HG03280 (cell line): ENCODE results near the gene ABCA6.
"Not testable (repeated sequence)": the region's sequence is repeated elsewhere in the genome, so short reads cannot be mapped to it uniquely, and the experiment has no call there.

Source experiments
- ATAC-seq: cut with Tn5 transposase; IDR thresholded peaks from one replicate; pipeline ENCODE4 v1.9.1; 2021; ENCODE audit warnings: mild to moderate bottlenecking, moderate library complexity; ENCODE audit not compliant: unreplicated experiment

Gene ABCA6, protein sequence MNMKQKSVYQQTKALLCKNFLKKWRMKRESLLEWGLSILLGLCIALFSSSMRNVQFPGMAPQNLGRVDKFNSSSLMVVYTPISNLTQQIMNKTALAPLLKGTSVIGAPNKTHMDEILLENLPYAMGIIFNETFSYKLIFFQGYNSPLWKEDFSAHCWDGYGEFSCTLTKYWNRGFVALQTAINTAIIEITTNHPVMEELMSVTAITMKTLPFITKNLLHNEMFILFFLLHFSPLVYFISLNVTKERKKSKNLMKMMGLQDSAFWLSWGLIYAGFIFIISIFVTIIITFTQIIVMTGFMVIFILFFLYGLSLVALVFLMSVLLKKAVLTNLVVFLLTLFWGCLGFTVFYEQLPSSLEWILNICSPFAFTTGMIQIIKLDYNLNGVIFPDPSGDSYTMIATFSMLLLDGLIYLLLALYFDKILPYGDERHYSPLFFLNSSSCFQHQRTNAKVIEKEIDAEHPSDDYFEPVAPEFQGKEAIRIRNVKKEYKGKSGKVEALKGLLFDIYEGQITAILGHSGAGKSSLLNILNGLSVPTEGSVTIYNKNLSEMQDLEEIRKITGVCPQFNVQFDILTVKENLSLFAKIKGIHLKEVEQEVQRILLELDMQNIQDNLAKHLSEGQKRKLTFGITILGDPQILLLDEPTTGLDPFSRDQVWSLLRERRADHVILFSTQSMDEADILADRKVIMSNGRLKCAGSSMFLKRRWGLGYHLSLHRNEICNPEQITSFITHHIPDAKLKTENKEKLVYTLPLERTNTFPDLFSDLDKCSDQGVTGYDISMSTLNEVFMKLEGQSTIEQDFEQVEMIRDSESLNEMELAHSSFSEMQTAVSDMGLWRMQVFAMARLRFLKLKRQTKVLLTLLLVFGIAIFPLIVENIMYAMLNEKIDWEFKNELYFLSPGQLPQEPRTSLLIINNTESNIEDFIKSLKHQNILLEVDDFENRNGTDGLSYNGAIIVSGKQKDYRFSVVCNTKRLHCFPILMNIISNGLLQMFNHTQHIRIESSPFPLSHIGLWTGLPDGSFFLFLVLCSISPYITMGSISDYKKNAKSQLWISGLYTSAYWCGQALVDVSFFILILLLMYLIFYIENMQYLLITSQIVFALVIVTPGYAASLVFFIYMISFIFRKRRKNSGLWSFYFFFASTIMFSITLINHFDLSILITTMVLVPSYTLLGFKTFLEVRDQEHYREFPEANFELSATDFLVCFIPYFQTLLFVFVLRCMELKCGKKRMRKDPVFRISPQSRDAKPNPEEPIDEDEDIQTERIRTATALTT (N-terminal part only)

DNA sequence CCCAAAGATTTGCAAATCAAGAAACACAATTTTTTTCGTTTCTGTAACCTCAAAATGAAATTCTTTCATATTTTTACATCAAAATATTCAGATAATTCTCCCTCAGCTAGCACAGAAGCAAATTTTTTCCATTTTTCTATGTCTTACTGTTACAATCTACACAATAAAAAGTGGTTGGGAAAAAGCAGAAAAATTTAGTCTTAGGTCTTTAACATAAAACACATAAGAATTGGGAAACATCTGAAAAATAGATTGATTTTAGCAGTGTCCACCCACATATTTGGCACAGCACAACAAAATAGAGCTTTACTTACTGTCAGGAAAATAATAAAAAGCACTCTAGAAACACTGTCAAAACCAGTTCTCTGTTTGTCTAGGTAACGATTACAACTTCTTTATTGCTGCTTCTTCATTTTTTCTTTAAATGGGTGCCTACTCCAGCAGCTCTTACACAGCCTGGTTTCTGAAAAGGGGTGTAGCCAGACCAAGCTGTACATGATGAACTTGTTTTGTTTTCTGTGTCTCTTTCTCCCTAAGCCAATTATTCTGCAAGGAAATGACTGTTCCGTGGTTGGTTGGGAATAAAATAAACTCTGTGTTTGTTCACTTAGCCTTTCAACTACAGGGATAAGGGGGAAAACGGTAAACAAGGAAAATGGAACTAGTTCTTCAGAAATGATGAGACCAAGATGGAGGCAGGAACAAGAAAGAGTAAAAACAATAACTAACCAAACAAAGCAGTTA is at the start of gene ABCA6:
ABCA6 (minus strand) TSS at position 465 of the 744 bp plus-strand sequence. CDS start 1,192 bp downstream, outside the sequence.
- no peak for ATAC-seq

DNA sequence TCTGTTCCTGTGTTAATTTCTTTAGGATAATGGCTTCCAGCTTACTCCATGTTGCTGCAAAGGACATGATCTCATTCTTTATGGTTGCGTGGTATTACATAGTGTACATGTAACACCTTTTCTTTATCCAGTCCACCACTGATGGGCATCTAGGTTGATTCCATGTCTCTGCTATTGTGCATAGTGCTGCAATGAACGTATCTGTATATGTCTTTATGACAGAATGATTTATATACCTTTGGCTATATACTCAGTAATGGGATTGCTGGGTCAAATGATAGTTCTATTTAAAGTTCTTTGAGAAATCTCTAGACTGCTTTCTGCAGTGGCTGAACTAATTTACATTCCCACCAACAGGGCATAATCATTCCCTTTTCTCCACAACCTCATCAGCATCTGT is 47.1 kb upstream of the ABCA6 start:
- no peak for ATAC-seq

DNA sequence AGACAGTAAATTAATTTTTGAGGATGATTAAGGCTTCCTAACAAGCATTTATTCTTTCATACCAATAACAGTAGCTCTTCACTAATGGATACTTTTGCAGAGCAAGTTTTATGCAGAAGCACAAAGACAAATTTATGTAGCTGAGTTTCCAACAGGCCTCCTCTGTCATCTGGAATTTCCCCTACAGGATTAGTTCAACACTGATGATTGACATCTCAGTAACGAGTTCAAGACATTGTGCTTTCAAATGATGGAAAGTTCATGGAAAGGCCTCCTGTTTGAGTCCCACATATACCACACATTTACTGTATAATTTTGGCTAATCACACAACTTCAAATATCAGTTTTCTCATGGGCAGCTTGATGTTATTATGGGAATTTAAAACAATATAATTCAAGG is 46.4 kb upstream of the ABCA6 start:
- ATAC-seq: no peak

DNA sequence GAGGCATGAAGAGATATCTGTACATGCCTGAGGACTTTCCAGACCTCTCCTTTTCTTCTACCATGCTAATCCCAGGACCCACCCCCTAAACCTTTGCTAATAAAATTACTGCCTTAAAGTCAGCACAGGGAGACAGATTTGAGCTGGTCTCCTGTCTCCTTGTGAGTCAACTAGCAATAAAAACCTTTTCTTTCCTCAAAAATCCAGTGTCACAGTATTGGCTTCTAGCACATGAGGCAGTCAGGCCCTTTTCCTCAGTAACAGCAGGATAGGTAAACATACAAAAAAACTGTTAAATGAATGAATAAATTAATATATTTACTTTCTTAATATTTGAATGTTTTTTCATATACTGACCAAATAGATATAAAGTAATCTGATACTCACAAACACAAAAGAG is 45.6 kb upstream of the ABCA6 start:
- no peak for ATAC-seq

DNA sequence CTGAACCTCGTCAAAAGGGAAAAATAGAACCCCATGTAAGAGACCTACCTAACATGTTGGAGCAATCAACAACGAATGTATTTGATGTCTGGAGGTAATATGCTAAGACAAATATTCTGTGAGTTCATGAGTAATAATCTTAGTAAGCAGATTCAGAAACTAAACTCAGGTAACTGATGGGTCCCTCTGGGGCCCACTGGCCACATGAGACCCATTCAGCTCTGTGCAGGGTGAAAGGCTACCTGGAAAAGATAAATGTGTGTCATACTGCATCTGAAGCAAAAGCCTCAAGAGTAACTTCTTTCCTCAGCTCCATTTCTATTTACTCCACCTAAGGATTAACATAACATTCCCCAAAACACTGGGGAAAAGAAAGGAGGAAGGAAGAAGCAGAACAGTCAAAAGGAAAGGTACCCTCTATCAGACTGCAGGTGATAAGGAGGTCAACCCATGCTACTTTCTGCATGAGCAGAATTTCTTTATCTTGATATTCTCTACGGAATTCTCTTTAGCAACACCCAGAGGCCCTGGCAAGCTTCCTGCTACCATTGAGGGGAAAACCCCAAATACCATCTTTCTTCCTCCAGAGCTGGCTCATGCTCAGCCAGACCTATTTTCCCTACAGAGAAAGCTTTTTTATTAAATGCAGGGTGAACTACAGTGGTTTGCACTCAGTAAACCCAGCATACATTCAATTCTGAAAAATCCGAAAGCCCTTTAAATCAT is 37.7 kb upstream of the ABCA6 start:
- ATAC-seq: no peak

DNA sequence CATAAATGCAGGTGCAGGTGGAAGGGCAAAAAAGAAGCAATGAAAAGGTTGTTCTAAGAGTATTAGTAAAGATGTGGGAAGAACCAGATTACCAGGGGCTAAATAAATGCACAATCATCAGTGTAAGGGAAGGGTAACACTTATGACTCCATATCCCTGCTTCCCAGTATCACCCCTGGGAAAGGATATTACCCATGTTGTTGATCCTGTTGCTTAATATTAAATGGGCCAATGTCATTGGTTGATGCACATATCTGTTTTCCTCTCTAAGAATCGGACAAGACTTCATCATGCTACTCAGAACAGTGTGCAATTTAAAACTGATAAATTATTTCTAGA is 34.7 kb upstream of the ABCA6 start:
- ATAC-seq: no peak

DNA sequence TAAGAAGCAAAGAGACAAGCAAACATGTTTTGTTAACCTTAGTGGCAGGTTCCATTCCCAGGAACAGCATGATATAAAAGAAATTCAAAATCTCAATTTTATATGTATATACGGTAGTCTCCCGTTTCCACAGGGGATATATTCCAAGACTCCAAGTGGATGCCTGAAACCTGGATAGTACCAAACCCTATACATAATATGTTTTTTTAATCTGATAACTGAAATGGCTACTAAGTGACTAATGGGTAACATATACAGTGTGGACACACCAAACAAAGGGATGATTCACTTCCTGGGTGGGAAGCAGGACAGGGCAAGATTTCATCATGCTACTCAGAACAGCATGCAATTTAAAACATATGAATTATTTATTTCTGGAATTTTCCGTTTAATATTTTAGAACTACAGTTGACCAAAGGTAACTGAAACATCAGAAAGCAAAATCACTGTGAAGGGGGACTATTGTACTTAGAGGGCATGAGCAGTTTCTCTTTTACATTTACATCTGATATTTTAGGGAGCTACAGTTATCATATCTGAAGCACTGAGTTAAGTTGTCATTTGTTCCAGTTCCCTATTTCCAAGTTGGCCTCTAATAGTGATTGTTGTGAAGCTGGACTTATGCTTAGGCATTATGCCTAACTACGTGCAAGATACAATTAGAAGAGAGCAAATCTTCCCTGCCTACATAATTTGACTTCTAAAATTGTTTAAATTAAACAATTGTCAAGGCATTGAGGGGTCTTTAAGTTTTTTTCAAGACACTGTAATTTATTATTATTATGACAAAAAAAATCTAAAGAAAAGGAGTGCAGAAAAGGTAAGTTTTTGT is 34.1 kb upstream of the ABCA6 start:
- no peak for ATAC-seq

DNA sequence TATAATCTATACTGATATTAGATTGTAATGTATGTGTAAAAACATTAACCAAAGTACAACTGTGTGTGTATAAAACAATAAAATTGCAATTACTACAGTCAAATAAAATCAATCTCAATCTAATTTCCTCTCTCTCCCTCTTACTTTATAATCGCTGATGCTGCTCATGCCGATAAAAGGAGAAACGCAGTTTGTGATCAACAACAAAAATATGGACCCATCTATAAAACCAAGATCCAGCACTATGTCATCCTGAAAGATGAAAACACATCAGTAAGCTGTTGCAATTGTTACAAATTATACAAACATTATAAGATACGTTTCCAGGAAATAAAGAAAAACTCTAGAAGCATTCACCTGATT is 33.5 kb upstream of the ABCA6 start:
- no peak for ATAC-seq

DNA sequence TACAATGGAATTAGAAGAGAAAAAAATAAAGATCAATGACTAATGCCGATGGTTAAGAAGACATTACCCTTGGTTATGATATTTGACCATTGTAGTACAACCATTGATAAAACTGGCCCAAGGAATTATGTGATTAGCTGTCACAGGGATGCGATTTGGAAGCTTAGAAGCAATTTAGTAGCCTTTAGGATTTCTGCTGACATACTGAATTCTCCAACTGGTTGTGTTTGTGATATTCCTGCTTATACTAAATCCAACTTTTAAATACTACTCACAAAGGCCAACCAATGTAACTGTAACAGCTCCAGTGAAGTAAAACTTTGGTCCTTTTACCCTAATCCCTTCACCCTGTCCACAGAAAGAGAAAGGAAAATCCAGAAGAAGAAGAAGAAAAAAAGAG is 31.4 kb upstream of the ABCA6 start:
- ATAC-seq: no peak

DNA sequence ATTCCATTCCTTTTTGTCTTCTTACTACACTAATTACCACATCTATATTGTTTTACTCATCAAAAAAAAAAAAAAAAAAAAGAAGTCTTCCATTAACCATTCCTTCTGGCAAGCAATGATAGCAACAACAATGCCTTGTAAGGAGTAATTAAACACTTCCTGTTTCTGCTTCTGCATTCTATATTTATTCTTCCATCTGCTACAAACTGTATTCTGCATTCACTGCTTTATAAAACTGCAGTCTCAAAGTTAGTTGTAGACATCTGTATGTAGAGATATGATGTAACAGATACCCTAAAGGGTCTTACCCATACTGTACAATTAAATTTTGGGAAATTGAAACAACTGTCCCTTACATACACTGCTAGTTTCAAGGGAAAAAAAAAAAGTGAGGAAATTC is 28.7 kb upstream of the ABCA6 start:
- no peak for ATAC-seq

DNA sequence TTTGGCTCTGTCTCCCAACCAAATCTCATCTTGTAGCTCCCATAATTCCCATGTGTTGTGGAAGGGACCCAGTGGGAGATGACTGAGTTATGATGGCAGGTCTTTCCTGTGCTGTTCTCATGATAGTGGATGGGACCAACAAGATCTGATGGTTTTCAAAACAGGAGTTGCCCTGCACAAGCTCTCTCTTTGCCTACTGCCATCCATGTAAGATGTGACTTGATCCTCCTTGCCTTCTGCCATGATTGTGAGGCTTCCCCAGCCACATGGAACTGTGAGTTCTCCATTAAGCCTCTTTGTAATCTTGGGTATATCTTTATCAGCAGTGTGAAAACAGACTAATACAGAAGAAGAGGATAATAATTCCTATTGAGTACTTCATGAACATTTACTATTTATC is 26.9 kb upstream of the ABCA6 start:
- ATAC-seq: not testable (repeated sequence)

DNA sequence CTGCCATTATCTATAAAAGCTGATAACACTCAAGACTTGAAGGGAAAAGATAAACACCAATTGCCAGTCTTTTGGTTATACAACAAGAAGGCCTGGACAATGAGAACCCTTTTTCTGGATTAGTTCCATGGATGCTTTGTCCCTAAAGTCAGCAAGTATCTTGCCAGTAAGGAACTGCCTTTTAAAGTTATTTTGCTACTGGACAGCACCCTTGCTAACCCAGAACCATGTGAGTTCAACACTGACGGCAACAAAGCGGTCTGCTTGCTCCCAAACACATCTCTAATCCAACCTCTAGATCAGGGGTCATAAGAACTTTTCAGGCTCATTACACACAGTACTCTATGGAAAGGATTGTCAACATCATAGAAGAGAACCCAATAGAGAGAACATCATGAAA is 25.3 kb upstream of the ABCA6 start:
- no peak for ATAC-seq

DNA sequence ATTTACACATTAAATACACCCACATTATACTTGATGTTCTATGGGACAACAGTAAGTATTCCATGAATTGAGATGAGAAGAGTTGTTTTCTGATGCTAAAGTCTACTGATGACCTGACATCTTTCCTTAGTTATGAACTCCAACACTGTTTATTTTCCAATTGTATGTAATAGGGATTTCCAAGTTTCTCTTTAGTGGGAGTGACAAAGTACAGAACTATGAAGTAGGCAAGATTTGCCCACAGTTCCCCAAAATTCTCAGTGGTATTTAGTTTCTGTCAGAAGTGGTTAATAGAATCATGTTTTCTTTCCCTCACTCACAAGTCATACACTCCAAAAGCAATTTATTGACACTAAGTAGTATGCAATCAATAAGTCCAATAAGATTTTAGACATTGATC is 22.5 kb upstream of the ABCA6 start:
- ATAC-seq: no peak

DNA sequence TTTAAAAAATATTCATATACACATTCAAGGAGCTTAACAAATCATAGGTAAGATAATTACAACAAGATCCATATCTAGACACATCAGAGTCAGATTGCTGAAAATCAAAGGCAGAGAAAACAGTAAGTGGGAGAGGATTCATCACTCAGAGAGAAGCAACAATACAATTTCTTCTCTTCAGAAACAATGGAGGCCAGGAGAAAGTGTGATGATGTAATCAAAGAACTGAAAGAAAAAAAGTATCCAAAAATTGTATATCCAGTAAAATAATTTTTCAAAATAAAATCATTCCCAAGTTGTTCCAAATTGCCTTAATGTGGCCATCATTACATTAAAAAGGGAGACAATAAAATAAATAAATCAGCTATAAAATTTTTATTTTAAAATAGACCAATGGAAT is 17.7 kb upstream of the ABCA6 start:
- no peak for ATAC-seq

DNA sequence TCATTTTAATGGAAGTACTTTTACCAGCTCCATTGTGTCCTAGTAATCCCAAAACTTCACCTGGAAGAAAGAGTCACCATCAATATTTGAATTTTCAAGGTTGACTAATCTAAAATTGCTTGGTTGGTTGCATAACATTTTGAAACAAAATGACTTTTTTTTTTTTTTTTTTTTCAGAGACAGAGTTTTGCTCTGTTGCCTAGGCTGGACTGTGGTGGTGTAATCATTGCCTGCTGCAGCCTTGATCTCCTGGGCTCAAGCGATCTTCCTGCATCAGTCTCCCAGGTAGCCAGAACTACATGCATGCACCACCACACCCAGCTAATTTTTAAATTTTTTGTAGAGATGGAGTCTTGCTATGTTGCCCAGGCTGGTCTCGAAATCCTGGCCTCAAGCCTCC is 12.6 kb upstream of the ABCA6 start:
- ATAC-seq: no peak

DNA sequence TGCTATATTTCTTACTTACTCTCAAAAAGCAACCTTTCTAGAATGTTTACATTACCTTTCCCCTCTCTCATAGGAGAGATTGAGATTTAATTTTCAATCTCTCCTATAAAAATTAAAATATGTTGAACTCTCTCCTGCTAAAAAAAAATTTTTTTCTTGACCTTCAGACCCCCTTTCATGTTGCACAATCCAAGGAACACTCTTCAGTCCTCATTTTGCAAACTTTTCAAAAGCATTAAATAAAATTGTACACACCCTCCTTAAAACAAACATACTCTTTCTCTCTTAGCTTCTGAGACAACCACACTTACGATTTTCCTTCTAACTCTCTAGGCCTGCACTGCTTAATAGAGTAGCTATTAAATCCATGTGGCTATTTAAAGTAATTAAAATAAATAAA is 8.6 kb upstream of the ABCA6 start:
- ATAC-seq: no peak

DNA sequence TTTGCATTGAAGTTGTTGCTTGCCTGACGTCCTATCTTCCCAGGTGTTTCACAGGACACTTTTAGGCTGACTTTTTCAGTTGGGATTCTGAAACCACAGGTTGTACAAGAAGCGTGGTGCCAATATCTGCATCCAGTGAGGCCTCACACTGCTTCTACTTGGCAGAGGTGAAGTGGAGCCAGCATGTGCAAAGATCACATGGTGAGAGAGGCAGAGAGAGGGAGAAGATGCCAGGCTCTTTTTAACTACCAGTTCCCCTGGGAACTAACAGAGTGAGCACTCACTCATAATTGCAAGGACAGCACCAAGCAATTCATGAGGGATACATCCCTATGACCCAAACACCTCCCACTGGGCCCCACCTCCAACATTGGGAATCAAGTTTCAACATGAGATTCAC is 5.8 kb upstream of the ABCA6 start:
- ATAC-seq: no peak

DNA sequence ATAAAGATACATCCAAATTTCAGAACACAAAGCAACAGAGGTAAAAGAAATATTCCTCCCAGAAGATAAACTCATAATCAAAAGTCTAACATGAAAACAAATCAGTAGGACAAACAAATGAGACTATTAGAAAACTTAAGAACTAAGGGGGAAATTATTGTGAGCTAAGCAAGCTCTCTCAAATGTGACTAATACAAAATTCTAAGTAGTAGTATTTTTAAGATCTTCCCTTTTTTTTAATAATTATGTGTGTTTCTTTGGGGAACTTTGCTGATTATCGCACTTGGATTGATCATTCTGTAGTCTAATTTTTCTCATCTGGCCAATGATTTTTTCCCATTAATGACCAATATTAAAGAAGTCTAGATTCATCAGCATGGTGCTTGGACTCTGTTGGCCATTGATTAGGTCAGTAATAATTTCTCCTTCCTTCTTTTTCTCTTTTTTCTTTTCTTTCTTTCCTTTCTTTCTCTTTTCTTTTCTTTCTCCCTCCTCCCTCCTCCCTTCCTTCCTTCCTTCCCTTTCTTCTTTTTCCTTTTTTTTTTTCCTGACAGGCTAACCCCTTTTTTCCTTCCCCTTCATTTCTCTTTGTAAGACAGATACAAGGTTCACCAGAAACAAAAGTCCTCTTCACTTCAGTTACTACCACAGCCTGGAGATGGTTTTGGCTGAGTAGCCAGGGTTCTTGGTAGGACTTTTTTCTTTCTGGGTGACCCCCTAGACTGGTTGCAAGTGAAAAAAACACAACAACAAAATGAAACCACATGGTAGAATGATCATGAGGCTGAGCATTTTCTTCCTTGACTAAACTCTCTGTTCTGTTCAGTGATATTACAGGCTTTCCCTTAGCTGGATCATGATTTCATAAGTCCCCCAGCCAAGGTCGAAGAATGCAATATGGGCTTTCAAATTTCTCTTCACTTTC is 2.9 kb upstream of the ABCA6 start:
- no peak for ATAC-seq
